GM12878 (cell line): Measurements from ENCODE around the gene ZNF701. TPM values are rescaled to one million over a fixed set of nuclear protein-coding genes. Genes with fewer than 3 reads are reported as not detected.
"Not testable (repeated sequence)": the region's sequence is repeated elsewhere in the genome, so short reads cannot be mapped to it uniquely, and the experiment has no call there.

Experiments
- ATAC-seq: fragments of 200-7000 bp; cut with Tn5 transposase; 3 replicates; pipeline ENCODE4 v1.9.1; 2020; ENCODE audit warnings: mild to moderate bottlenecking, moderate library complexity
- BruUV-seq: library from RNA; stranded (reverse); fragments of 400-500 nt; replicated peaks from 2 replicates; lab custom pipeline; 2021; lab: Mats Ljungman, UMichigan
- CTCF ChIA-PET: fragments of 300-600 bp; sonication (Branson Sonifier 250); formaldehyde crosslinking; extraction: SDS; loops from one replicate; lab custom pipeline; 2021; ENCODE audit warnings: inconsistent platforms; lab: Yijun Ruan, JAX
- POLR2A ChIA-PET: fragments of 350-600 bp; formaldehyde crosslinking; extraction: SDS; loops from one replicate; lab custom pipeline; 2021; ENCODE audit warnings: inconsistent platforms; lab: Charles Lee
- RAD21 ChIA-PET: fragments of 300-600 bp; sonication (Branson Sonifier 250); formaldehyde crosslinking; loops from one replicate; lab custom pipeline; 2023; ENCODE audit warnings: antibody characterized with exemption; ENCODE audit not compliant: unreplicated experiment; lab: Charles Lee
- SMC1A ChIA-PET: fragments of 300-600 bp; sonication (Branson Sonifier 250); formaldehyde crosslinking; loops from one replicate; lab custom pipeline; 2023; ENCODE audit not compliant: unreplicated experiment, uncharacterized antibody; lab: Charles Lee
- DNase-seq: peaks from one replicate; pipeline ENCODE4 v3.0.0-alpha.2; 2011; ENCODE audit warnings: low read depth, low spot score
- FAIRE-seq: peaks from 3 replicates; lab custom pipeline; 2011; peaks lifted over from hg19 to GRCh38; lab: Jason Lieb, UNC
- H2AFZ ChIP-seq: 2 replicates; pipeline ENCODE4 v1.6.0; 2011; ENCODE audit warnings: low read depth, low read length, control low read depth; ENCODE audit not compliant: control insufficient read depth
- H3K27ac ChIP-seq: 2 replicates; pipeline ENCODE4 v1.5.1; 2011; ENCODE audit warnings: control low read depth; ENCODE audit not compliant: control insufficient read depth, insufficient read depth
- H3K27me3 ChIP-seq, 2 experiments: replicated peaks in 1 of 2; 2 replicates each; pipeline versions ENCODE4 v1.6.0 to v1.6.1; 2011; ENCODE audit warnings: low read length in 1 of 2; ENCODE audit not compliant: control insufficient read depth in 2 of 2, insufficient read depth in 2 of 2
- H3K36me3 ChIP-seq, 2 experiments: 2 replicates each; pipeline ENCODE4 v1.5.1; 2011; ENCODE audit warnings: low read length in 1 of 2; ENCODE audit not compliant: control insufficient read depth in 2 of 2, insufficient read depth in 2 of 2
- H3K4me1 ChIP-seq: 2 replicates; pipeline ENCODE4 v1.6.1; 2011; ENCODE audit warnings: mild to moderate bottlenecking, low read length, moderate library complexity, mixed read lengths; ENCODE audit not compliant: control insufficient read depth, insufficient read depth
- H3K4me2 ChIP-seq: 2 replicates; pipeline ENCODE4 v1.6.0; 2011; ENCODE audit warnings: control low read depth; ENCODE audit not compliant: control insufficient read depth, insufficient read depth
- H3K4me3 ChIP-seq: fragments of 200-600 bp; sonication (generic); 2 replicates; pipeline ENCODE4 v1.5.1; 2016
- H3K79me2 ChIP-seq: 2 replicates; pipeline ENCODE4 v1.6.0; 2011; ENCODE audit warnings: low read length; ENCODE audit not compliant: control insufficient read depth, insufficient read depth
- H3K9ac ChIP-seq: 2 replicates; pipeline ENCODE4 v1.8.0; 2011; ENCODE audit warnings: low read length, control low read depth, mixed read lengths; ENCODE audit not compliant: control insufficient read depth, insufficient read depth
- H3K9me3 ChIP-seq: replicated peaks from 3 replicates; pipeline ENCODE4 v1.5.1; 2011; ENCODE audit warnings: mild to moderate bottlenecking, low read length; ENCODE audit not compliant: control insufficient read depth, insufficient read depth
- H4K20me1 ChIP-seq: 2 replicates; pipeline ENCODE4 v1.6.0; 2011; ENCODE audit not compliant: control insufficient read depth, insufficient read depth
- BACH1 ChIP-seq: fragments of 450-650 bp; IDR thresholded peaks from 2 replicates; pipeline ENCODE4 v1.6.1; 2017; ENCODE audit warnings: mild to moderate bottlenecking, borderline replicate concordance
- CBX5 ChIP-seq: sonication (generic); IDR thresholded peaks from 2 replicates; pipeline ENCODE4 v1.6.1; 2016; ENCODE audit warnings: low read depth, moderate library complexity, mild to moderate bottlenecking, inconsistent platforms
- E2F8 ChIP-seq: fragments of 450-650 bp; IDR thresholded peaks from 2 replicates; pipeline ENCODE4 v1.6.1; 2018; ENCODE audit warnings: mild to moderate bottlenecking, low read depth, moderate library complexity; ENCODE audit not compliant: partially characterized antibody
- IKZF2 ChIP-seq, 2 experiments: fragments of 450-650 bp; IDR thresholded peaks; 2 replicates each; pipeline ENCODE4 v1.6.1; 2017; ENCODE audit warnings: mild to moderate bottlenecking in 2 of 2, moderate library complexity in 2 of 2
- MTA2 ChIP-seq: fragments of 450-650 bp; IDR thresholded peaks from 2 replicates; pipeline ENCODE4 v1.6.1; 2016; ENCODE audit warnings: low read depth, mild to moderate bottlenecking, moderate library complexity
- NBN ChIP-seq: fragments of 450-650 bp; IDR thresholded peaks from 2 replicates; pipeline ENCODE4 v1.6.1; 2016
- PAX8 ChIP-seq: fragments of 450-650 bp; IDR thresholded peaks from 2 replicates; pipeline ENCODE4 v1.6.1; 2017; ENCODE audit warnings: mild to moderate bottlenecking, moderate library complexity
- PBX3 ChIP-seq: IDR thresholded peaks from 2 replicates; pipeline ENCODE4 v1.6.1; 2011; ENCODE audit warnings: mild to moderate bottlenecking, low read depth, low read length, moderate library complexity; ENCODE audit not compliant: insufficient replicate concordance
- POU2F2 ChIP-seq: IDR thresholded peaks from 3 replicates; pipeline ENCODE4 v1.6.1; 2011; ENCODE audit warnings: low read depth, mild to moderate bottlenecking, low read length, borderline replicate concordance
- ZNF207 ChIP-seq: fragments of 450-650 bp; IDR thresholded peaks from 2 replicates; pipeline ENCODE4 v1.6.1; 2014; ENCODE audit warnings: antibody characterized with exemption, mild to moderate bottlenecking, borderline replicate concordance
- ZNF274 ChIP-seq: IDR thresholded peaks from one replicate; pipeline ENCODE4 v1.8.0; 2011; ENCODE audit not compliant: insufficient read length, insufficient read depth
- WGBS: methylation state at CpG from one replicate; pipeline ENCODE4 v1.1.6; 2016; ENCODE audit warnings: low lambda C conversion rate; ENCODE audit not compliant: insufficient replicate concordance, insufficient coverage; ENCODE audit errors: missing lambda C conversion rate; 5-methylcytosine and 5-hydroxymethylcytosine counted together
- in situ Hi-C: fragments of 300-500 bp; cut with MboI; formaldehyde crosslinking; loops from 9 replicates; pipeline ENCODE4 v1.14.3; 2018; ENCODE audit warnings: mixed read lengths
- intact Hi-C: fragments of 100-400 bp; cut with micrococcal nuclease; formaldehyde crosslinking; loops from one replicate; pipeline ENCODE4 v1.14.2; 2022; ENCODE audit not compliant: unreplicated experiment
- polyA plus RNA-seq, 11 experiments: library from polyadenylated mRNA; depleted of rRNA in 4 of 11; unstranded in 6 of 11; stranded (reverse) in 5 of 11; fragments of >200 nt; fragmentation: Nextera tagmentation in 4 of 11; fragmentation: Illumina TruSeq in 1 of 11; extraction: Ambion mirVana in 4 of 11; extraction: Trizol in 1 of 11; gene quantifications; 1 replicate in 1 of 11; 2 replicates in 10 of 11; pipeline versions ENCODE4 v1.2.1 to v1.2.3, GENCODE V29; 2011 to 2016; ENCODE audit warnings: inconsistent platforms in 2 of 11, missing spikeins in 2 of 11, low read depth in 1 of 11
- total RNA-seq, 4 experiments: library from RNA; depleted of rRNA in 3 of 4; stranded (reverse); fragments of >200 nt in 3 of 4; fragmentation: Illumina TruSeq in 1 of 4; extraction: Trizol in 1 of 4; gene quantifications; 2 replicates each; pipeline versions ENCODE4 v1.2.1 to v1.2.3, GENCODE V29; 2013 to 2021

Gene ZNF701
- total and polyA plus RNA-seq, 10 of the 15 experiments (the other 5 are each of a cell fraction or from before 2014, with no cell fraction given), result 3.1 to 18.1 (median 8.0) TPM

- no peak for ATAC-seq
- intact Hi-C loops, result no loop called here
These were observed 56.8 kb downstream of the ZNF701 start for GRCh38 chr19:52626915-52627314.

DNA sequence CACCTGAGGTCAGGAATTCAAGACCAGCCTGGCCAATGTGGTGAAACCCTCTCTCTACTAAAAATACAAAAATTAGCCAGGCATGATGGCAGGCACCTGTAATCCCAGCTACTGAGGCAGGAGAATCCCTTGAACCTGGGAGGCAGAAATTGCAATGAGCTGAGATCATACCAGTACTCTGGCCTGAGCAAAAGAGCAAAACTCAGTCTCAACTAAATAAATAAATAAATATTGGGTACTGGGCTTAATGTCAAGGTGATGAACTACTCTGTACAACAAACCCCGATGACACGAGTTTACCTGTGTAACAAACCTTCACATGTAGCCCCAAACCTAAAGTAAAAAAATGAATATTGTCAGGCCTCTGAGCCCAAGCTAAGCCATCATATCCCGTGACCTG lies 57.4 kb downstream of the ZNF701 start:
- H3K36me3 ChIP-seq, H3K4me3 ChIP-seq, BruUV-seq, H3K9me3 ChIP-seq, H3K27me3 ChIP-seq, in situ Hi-C loops, POLR2A ChIA-PET, H3K79me2 ChIP-seq, H3K4me1 ChIP-seq, H3K9ac ChIP-seq, DNase-seq, H4K20me1 ChIP-seq, FAIRE-seq, ATAC-seq, intact Hi-C loops, RAD21 ChIA-PET, CTCF ChIA-PET, H3K27ac ChIP-seq, H2AFZ ChIP-seq, H3K4me2 ChIP-seq, SMC1A ChIA-PET: not testable (repeated sequence)
- 75% methylated on average over 3 of the region's 3 CpGs for WGBS

More at GRCh38 chr19:52626915-52627314, 56.8 kb downstream of the ZNF701 start:
- Histone ChIP-seq H3K4me3 (no peak overlapping the region), H2AFZ (no peak overlapping the region), H3K4me1 (no peaks in the 10 kb centered on the region), H3K4me2 (no peak overlapping the region), H3K27me3 (no peaks in the 10 kb centered on the region), H3K36me3 (peaks cover 0 to 4% of the 10 kb centered on the region in 2 experiments; a peak in 3 of 4 replicates), H3K27ac (no peak overlapping the region), H3K9me3 (peaks cover 4% of the 10 kb centered on the region), H4K20me1 (no peaks in the 10 kb centered on the region), H3K79me2 (no peaks in the 10 kb centered on the region), H3K9ac (no peak overlapping the region)
- TF ChIP-seq ZNF274, result no peak
- no peak for TF ChIP-seq IKZF2 (IDR thresholded peaks at IDR 0.05)
- no peak for TF ChIP-seq PBX3
- TF ChIP-seq ZNF207, result no peak
- no peak for TF ChIP-seq PAX8
- TF ChIP-seq NBN, result no peak
- no peak for TF ChIP-seq CBX5
- no peak for TF ChIP-seq BACH1
- no peak for TF ChIP-seq MTA2
- TF ChIP-seq POU2F2, result no peak
- TF ChIP-seq E2F8, result no peak
- BruUV-seq, result no TSS peak
- FAIRE-seq (no peak), DNase-seq (no peak)
- in situ Hi-C loops, result no loop called here
- POLR2A ChIA-PET, result no interaction called here
- RAD21 ChIA-PET, result no interaction called here
- 83% methylated on average over 5 of the region's 5 CpGs for WGBS
- SMC1A ChIA-PET, result no interaction called here
- CTCF ChIA-PET, result no interaction called here
